Liver (tissue), 3 donors: ENCODE results near the gene SMARCD2.

Source experiments
- ATF3 ChIP-seq: IDR thresholded peaks from 2 replicates; pipeline ENCODE4 v1.6.1; 2016; ENCODE audit warnings: antibody characterized with exemption
- CTCF ChIP-seq: fragments of 150-350 bp; IDR thresholded peaks from 2 replicates; pipeline ENCODE4 v1.5.1; 2017; ENCODE audit warnings: improper control_type of control experiment, low read depth, low read length; ENCODE audit not compliant: missing input control
- JUND ChIP-seq, 2 donors: IDR thresholded peaks; 2 replicates each; pipeline ENCODE4 v1.6.1; 2016; ENCODE audit warnings: antibody characterized with exemption in 2 of 2
- RAD21 ChIP-seq, 2 donors: IDR thresholded peaks; 2 replicates each; pipeline ENCODE4 v1.6.1; 2016; ENCODE audit warnings: antibody characterized with exemption in 2 of 2, mild to moderate bottlenecking in 2 of 2
- REST ChIP-seq: IDR thresholded peaks from 2 replicates; pipeline ENCODE4 v1.6.1; 2016; ENCODE audit warnings: antibody characterized with exemption, mild to moderate bottlenecking
- TAF1 ChIP-seq: conservative IDR thresholded peaks from 2 replicates; pipeline ENCODE4 v1.6.1; 2016; ENCODE audit warnings: antibody characterized with exemption, mild to moderate bottlenecking
- YY1 ChIP-seq: IDR thresholded peaks from 2 replicates; pipeline ENCODE4 v1.6.1; 2016; ENCODE audit warnings: antibody characterized with exemption, mild to moderate bottlenecking
- ZBTB33 ChIP-seq: IDR thresholded peaks from 2 replicates; pipeline ENCODE4 v1.6.1; 2016; ENCODE audit warnings: antibody characterized with exemption
- donor health status: healthy.
- donor health status: healthy.

GRCh38 chr17:63842173-63842539 is 329 bp downstream of the SMARCD2 start:
- TF ChIP-seq RAD21 (IDR thresholded peaks at IDR 0.05), result no peak
- TF ChIP-seq CTCF, result no peak
- TF ChIP-seq TAF1, result no peak
- TF ChIP-seq JUND (IDR thresholded peaks at IDR 0.05), result no peak
- no peak for TF ChIP-seq REST
- TF ChIP-seq ZBTB33, result no peak
- no peak for TF ChIP-seq YY1
- TF ChIP-seq ATF3, result no peak
